DND-41 (cell line): ENCODE data around the gene FAAP24.
A peak's percentile ranks its signal among the peaks of the same experiment; 100 is the strongest.

ENCODE experiments used
- ATAC-seq: fragments of 200-7000 bp; cut with Tn5 transposase; 3 replicates; pipeline ENCODE4 v1.9.1; 2021; ENCODE audit warnings: low read depth; ENCODE audit not compliant: insufficient read depth
- DNase-seq: peaks from one replicate; pipeline ENCODE4 v3.0.0-alpha.2; 2020
- H2AFZ ChIP-seq: 2 replicates; pipeline ENCODE4 v1.6.0; 2012; ENCODE audit warnings: low read depth, low read length
- H3K27ac ChIP-seq: 2 replicates; pipeline ENCODE4 v1.5.1; 2012; ENCODE audit warnings: low read length, inconsistent platforms
- H3K27me3 ChIP-seq: fragments of 200-600 bp; sonication (generic); 2 replicates; pipeline ENCODE4 v1.6.0; 2012; ENCODE audit warnings: low read length, mild to moderate bottlenecking, inconsistent platforms; ENCODE audit not compliant: insufficient read depth, poor library complexity
- H3K36me3 ChIP-seq: 2 replicates; pipeline ENCODE4 v1.5.1; 2012; ENCODE audit warnings: low read length, inconsistent platforms; ENCODE audit not compliant: insufficient read depth
- H3K4me1 ChIP-seq: 2 replicates; pipeline ENCODE4 v1.5.1; 2012; ENCODE audit warnings: mild to moderate bottlenecking, low read length; ENCODE audit not compliant: insufficient read depth
- H3K4me2 ChIP-seq: 2 replicates; pipeline ENCODE4 v1.6.0; 2012; ENCODE audit warnings: mild to moderate bottlenecking, moderate library complexity, low read length, inconsistent platforms; ENCODE audit not compliant: insufficient read depth
- H3K4me3 ChIP-seq, 2 experiments: fragments of 200-600 bp in 1 of 2; shearing (Covaris generic) in 1 of 2; 2 replicates each; pipeline ENCODE4 v1.5.1; 2012 to 2016; ENCODE audit warnings: inconsistent platforms in 2 of 2, low read length in 2 of 2, mild to moderate bottlenecking in 2 of 2, low read depth in 1 of 2, moderate library complexity in 1 of 2
- H3K79me2 ChIP-seq: 2 replicates; pipeline ENCODE4 v1.6.0; 2012; ENCODE audit warnings: low read length, inconsistent platforms; ENCODE audit not compliant: insufficient read depth
- H3K9ac ChIP-seq: 2 replicates; pipeline ENCODE4 v1.6.0; 2012; ENCODE audit warnings: low read depth, mild to moderate bottlenecking, inconsistent platforms, low read length, moderate library complexity
- H3K9me3 ChIP-seq: 2 replicates; pipeline ENCODE4 v1.5.1; 2012; ENCODE audit warnings: low read length, moderate library complexity, mild to moderate bottlenecking, inconsistent platforms; ENCODE audit not compliant: insufficient read depth, severe bottlenecking
- H4K20me1 ChIP-seq: 2 replicates; pipeline ENCODE4 v1.6.0; 2012; ENCODE audit warnings: low read length; ENCODE audit not compliant: insufficient read depth
- EZH2 ChIP-seq: IDR thresholded peaks from 3 replicates; pipeline ENCODE4 v1.6.1; 2012; ENCODE audit warnings: borderline replicate concordance, low read depth, mild to moderate bottlenecking, moderate library complexity, low read length, inconsistent platforms; ENCODE audit not compliant: severe bottlenecking
- TF ChIP-seq, protein P1 (sequence below): IDR thresholded peaks from 2 replicates; pipeline ENCODE4 v1.5.1; 2012; ENCODE audit warnings: borderline replicate concordance, low read length, moderate library complexity, mild to moderate bottlenecking; ENCODE audit not compliant: poor library complexity, severe bottlenecking; ENCODE audit errors: extremely low read depth

Gene FAAP24, protein sequence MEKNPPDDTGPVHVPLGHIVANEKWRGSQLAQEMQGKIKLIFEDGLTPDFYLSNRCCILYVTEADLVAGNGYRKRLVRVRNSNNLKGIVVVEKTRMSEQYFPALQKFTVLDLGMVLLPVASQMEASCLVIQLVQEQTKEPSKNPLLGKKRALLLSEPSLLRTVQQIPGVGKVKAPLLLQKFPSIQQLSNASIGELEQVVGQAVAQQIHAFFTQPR

DNA sequence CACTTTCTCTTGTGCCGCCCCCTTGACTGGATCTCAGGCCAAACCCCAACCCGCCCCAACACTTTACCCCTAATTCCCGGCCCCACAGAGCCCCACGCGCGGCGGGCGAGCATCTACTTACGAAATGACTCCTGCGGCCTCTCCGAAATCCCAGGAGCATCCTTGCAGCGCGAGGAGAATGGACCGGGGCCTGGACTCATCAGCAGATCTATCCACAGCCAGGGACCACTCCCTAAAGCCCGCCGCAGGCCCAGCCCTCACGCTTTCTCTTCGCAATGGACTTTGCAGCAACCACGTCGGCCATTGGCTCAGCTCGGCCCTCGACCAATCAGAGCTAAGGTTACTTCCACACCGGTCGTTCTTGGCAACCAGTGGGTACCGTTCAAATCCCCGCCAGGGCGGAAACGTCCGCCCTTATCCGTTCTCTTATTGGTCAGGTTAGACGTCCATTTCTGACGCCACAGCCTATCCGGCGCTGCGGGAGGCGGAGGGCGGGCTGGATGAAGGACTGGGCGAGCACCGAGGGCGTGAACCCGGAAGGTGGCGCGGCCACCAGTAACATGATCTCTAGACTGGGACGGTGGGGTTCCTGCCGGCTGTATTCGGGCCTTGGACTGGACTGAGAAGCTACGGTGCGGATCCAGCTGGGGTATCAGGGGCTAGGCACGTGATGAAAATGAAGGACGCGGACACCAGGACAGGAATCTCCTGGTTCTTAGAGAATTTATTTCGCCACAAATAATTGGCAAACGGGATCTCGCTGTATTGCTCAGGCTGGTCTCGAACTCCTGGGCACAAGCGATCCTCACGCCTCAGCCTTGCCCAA, at the start of gene FAAP24, which contains the start of gene CEP89:
FAAP24 (plus strand) TSS at position 528 of the 826 bp plus-strand sequence. CDS start 955 bp downstream, outside the sequence.
CEP89 (minus strand) TSS at position 244 of the 826 bp plus-strand sequence; CDS start at position 160, 84 bp downstream.
- Histone ChIP-seq H3K36me3 (peaks cover 34% of the 10 kb centered on the region), H3K4me1 (peaks cover 33% of the 10 kb centered on the region), H4K20me1 (peaks cover 16% of the 10 kb centered on the region; the same call in 1 of the 2 replicates), H3K9me3 (no peaks in the 10 kb centered on the region), H2AFZ (peak within 1 kb of the TSS; percentile 90), H3K4me2 (peak within 1 kb of the TSS; percentile 99), H3K27ac (peak within 1 kb of the TSS; percentile 87), H3K4me3 (peak within 1 kb of the TSS; percentile 66 to 88), H3K27me3 (no peaks in the 10 kb centered on the region), H3K9ac (peak within 1 kb of the TSS; percentile 74), H3K79me2 (peaks cover 37% of the 10 kb centered on the region)
- DNase-seq, result peak; percentile 99
- no peak for TF ChIP-seq EZH2
- TF ChIP-seq, protein P1, sequence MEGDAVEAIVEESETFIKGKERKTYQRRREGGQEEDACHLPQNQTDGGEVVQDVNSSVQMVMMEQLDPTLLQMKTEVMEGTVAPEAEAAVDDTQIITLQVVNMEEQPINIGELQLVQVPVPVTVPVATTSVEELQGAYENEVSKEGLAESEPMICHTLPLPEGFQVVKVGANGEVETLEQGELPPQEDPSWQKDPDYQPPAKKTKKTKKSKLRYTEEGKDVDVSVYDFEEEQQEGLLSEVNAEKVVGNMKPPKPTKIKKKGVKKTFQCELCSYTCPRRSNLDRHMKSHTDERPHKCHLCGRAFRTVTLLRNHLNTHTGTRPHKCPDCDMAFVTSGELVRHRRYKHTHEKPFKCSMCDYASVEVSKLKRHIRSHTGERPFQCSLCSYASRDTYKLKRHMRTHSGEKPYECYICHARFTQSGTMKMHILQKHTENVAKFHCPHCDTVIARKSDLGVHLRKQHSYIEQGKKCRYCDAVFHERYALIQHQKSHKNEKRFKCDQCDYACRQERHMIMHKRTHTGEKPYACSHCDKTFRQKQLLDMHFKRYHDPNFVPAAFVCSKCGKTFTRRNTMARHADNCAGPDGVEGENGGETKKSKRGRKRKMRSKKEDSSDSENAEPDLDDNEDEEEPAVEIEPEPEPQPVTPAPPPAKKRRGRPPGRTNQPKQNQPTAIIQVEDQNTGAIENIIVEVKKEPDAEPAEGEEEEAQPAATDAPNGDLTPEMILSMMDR, result no peak
- ATAC-seq, result peak; percentile 99

DNA sequence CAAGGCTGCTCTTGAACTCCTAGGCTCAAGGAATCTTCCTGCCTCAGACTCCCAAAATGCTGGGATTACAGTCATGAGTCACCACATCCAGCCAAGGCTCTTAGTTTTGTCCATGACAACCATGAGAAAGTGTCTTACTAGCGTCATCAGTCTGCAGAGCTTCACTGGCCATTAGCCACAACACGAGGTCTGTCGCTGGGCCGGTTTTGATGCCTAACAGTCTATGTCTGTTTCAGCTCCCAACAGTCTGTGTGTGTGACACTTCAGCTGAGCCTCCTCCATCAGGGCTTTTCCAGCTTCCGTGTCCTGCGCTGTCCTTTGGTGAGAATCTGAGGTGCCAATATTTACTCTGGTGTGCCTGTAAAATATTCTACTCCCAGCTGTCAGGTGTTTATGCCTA, 47.8 kb upstream of the FAAP24 start:
- Histone ChIP-seq H3K4me1 (no peaks in the 10 kb centered on the region), H3K4me2 (no peak overlapping the region), H3K27me3 (no peaks in the 10 kb centered on the region), H4K20me1 (no peaks in the 10 kb centered on the region), H3K79me2 (no peaks in the 10 kb centered on the region), H3K27ac (no peak overlapping the region), H3K36me3 (peaks cover 37% of the 10 kb centered on the region), H3K9ac (no peak overlapping the region), H3K4me3 (no peak overlapping the region), H3K9me3 (peaks cover 5% of the 10 kb centered on the region), H2AFZ (no peak overlapping the region)
- DNase-seq (no peak), ATAC-seq (no peak)
- TF ChIP-seq EZH2, result no peak
- TF ChIP-seq, protein P1, result no peak

DNA sequence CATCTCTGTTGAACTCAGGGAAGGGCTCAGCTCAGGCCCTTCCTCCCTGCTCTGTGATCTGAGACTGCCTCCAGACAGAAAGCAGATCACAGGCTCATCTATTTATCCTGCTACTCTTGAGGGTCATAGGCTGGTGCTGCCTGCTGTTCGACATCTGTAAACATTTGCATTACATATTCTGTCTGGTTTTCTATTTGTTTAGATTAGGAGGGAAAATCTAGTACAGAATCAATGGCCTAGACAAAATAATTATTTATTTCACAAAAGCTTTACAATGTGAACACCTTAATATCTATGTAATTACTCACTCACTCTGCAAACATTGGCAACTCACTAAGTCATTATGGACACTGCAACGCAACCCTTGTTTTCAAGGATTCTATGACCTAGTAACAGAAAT, 43.2 kb upstream of the FAAP24 start:
- no peak overlapping the region for H2AFZ ChIP-seq
- no peaks in the 10 kb centered on the region for H3K79me2 ChIP-seq
- H3K4me2 ChIP-seq, result no peak overlapping the region
- H3K9ac ChIP-seq, result no peak overlapping the region
- TF ChIP-seq, protein P1, result no peak
- TF ChIP-seq EZH2, result no peak
- H3K9me3 ChIP-seq, result peaks cover 5% of the 10 kb centered on the region
- H4K20me1 ChIP-seq, result no peaks in the 10 kb centered on the region; the same call in 1 of the 2 replicates
- H3K4me3 ChIP-seq, result no peak overlapping the region
- DNase-seq, result no peak
- H3K27ac ChIP-seq, result no peak overlapping the region
- no peak for ATAC-seq
- no peaks in the 10 kb centered on the region for H3K27me3 ChIP-seq
- H3K4me1 ChIP-seq, result no peaks in the 10 kb centered on the region
- H3K36me3 ChIP-seq, result peaks cover 50% of the 10 kb centered on the region
